Measurements from ENCODE around the gene PRR14.
"Not testable (repeated sequence)": the region's sequence is repeated elsewhere in the genome, so short reads cannot be mapped to it uniquely, and the experiment has no call there.

DNA sequence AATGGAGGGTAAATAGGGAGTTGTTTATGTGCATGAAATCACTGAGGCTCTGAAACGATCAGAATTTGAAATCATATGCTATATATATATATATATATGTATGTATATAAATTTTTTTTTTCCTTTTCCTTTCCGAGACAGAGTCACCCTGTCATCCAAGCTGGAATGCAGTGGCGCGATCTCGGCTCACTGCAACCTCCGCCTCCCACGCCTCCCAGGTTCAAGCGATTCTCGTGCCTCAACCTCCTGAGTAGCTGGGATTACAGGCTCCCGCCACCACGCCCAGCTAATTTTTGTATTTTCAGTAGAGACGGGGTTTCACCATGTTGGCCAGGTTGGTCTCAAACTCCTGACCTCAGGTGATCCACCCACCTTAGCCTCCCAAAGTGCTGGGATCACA lies 52.3 kb downstream of the PRR14 start:
- TF ChIP-seq, protein P1, sequence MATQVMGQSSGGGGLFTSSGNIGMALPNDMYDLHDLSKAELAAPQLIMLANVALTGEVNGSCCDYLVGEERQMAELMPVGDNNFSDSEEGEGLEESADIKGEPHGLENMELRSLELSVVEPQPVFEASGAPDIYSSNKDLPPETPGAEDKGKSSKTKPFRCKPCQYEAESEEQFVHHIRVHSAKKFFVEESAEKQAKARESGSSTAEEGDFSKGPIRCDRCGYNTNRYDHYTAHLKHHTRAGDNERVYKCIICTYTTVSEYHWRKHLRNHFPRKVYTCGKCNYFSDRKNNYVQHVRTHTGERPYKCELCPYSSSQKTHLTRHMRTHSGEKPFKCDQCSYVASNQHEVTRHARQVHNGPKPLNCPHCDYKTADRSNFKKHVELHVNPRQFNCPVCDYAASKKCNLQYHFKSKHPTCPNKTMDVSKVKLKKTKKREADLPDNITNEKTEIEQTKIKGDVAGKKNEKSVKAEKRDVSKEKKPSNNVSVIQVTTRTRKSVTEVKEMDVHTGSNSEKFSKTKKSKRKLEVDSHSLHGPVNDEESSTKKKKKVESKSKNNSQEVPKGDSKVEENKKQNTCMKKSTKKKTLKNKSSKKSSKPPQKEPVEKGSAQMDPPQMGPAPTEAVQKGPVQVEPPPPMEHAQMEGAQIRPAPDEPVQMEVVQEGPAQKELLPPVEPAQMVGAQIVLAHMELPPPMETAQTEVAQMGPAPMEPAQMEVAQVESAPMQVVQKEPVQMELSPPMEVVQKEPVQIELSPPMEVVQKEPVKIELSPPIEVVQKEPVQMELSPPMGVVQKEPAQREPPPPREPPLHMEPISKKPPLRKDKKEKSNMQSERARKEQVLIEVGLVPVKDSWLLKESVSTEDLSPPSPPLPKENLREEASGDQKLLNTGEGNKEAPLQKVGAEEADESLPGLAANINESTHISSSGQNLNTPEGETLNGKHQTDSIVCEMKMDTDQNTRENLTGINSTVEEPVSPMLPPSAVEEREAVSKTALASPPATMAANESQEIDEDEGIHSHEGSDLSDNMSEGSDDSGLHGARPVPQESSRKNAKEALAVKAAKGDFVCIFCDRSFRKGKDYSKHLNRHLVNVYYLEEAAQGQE (IDR thresholded peaks at IDR 0.05; ENCODE audit: insufficient replicate concordance, low read depth), result not testable (repeated sequence)
- TF ChIP-seq POLR2AphosphoS5 (IDR thresholded peaks at IDR 0.05; ENCODE audit: low read depth); SPI1 (IDR thresholded peaks at IDR 0.05; ENCODE audit: borderline replicate concordance, low read depth); GABPA (IDR thresholded peaks at IDR 0.05; ENCODE audit: low read depth): not testable (repeated sequence)
- TF ChIP-seq, protein P2, sequence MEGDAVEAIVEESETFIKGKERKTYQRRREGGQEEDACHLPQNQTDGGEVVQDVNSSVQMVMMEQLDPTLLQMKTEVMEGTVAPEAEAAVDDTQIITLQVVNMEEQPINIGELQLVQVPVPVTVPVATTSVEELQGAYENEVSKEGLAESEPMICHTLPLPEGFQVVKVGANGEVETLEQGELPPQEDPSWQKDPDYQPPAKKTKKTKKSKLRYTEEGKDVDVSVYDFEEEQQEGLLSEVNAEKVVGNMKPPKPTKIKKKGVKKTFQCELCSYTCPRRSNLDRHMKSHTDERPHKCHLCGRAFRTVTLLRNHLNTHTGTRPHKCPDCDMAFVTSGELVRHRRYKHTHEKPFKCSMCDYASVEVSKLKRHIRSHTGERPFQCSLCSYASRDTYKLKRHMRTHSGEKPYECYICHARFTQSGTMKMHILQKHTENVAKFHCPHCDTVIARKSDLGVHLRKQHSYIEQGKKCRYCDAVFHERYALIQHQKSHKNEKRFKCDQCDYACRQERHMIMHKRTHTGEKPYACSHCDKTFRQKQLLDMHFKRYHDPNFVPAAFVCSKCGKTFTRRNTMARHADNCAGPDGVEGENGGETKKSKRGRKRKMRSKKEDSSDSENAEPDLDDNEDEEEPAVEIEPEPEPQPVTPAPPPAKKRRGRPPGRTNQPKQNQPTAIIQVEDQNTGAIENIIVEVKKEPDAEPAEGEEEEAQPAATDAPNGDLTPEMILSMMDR (IDR thresholded peaks at IDR 0.05; ENCODE audit: insufficient read depth, low read length), result not testable (repeated sequence)
